Gastrocnemius medialis (tissue), 4 donors: ENCODE results near the gene TERB2.
"Not testable (repeated sequence)": the region's sequence is repeated elsewhere in the genome, so short reads cannot be mapped to it uniquely, and the experiment has no call there.

Source experiments
- POLR2A ChIP-seq, 2 donors: fragments of 450-650 bp; IDR thresholded peaks; one replicate each; pipeline ENCODE4 v1.6.1; 2017; ENCODE audit warnings: antibody characterized with exemption in 2 of 2, mild to moderate bottlenecking in 2 of 2, moderate library complexity in 2 of 2
- TF ChIP-seq, protein P1 (sequence below), 5 experiments: fragments of 450-650 bp in 3 of 5; fragments of 200-600 bp in 2 of 5; sonication (generic) in 2 of 5; IDR thresholded peaks in 4 of 5; conservative IDR thresholded peaks in 1 of 5; 1 replicate in 4 of 5; 2 replicates in 1 of 5; pipeline ENCODE4 v1.5.1; 2016 to 2019; ENCODE audit warnings: antibody characterized with exemption in 5 of 5, mild to moderate bottlenecking in 3 of 5, moderate library complexity in 3 of 5

DNA sequence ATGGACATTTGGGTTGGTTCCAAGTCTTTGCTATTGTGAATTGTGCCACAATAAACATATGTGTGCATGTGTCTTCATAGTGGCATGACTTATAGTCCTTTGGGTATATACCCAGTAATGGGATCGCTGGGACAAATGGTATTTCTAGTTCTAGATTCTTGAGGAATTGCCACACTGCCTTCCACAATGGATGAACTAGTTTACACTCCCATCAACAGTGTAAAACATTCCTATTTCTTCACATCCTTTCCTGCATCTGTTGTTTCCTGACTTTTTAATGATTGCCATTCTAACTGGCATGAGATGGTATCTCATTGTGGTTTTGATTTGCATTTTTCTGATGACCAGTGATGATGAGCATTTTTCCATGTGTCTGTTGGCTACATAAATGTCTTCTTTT, 58.6 kb downstream of the TERB2 start:
- TF ChIP-seq, protein P1, sequence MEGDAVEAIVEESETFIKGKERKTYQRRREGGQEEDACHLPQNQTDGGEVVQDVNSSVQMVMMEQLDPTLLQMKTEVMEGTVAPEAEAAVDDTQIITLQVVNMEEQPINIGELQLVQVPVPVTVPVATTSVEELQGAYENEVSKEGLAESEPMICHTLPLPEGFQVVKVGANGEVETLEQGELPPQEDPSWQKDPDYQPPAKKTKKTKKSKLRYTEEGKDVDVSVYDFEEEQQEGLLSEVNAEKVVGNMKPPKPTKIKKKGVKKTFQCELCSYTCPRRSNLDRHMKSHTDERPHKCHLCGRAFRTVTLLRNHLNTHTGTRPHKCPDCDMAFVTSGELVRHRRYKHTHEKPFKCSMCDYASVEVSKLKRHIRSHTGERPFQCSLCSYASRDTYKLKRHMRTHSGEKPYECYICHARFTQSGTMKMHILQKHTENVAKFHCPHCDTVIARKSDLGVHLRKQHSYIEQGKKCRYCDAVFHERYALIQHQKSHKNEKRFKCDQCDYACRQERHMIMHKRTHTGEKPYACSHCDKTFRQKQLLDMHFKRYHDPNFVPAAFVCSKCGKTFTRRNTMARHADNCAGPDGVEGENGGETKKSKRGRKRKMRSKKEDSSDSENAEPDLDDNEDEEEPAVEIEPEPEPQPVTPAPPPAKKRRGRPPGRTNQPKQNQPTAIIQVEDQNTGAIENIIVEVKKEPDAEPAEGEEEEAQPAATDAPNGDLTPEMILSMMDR (IDR thresholded peaks at IDR 0.05 in 4 of 5, conservative IDR thresholded peaks at IDR 0.05 in 1 of 5), result not testable (repeated sequence)
- not testable (repeated sequence) for TF ChIP-seq POLR2A (IDR thresholded peaks at IDR 0.05)
